ENCODE measurements around the gene LOXL4.

Gene LOXL4

GRCh38 chr10:98303569-98303968 lies 35.6 kb upstream of the LOXL4 start:
- H3K4me3 ChIP-seq (ENCODE audit: low read depth, low read length): no peak overlapping the region
- TF ChIP-seq CTCF (IDR thresholded peaks at IDR 0.05; ENCODE audit: borderline replicate concordance, insufficient read depth, low read depth, low read length): no peak

GRCh38 chr10:98302741-98303365 lies 34.9 kb upstream of the LOXL4 start:
- TF ChIP-seq CTCF (IDR thresholded peaks at IDR 0.05; ENCODE audit: borderline replicate concordance, insufficient read depth, low read depth, low read length): no peak
- H3K4me3 ChIP-seq (ENCODE audit: low read depth, low read length): no peak overlapping the region

GRCh38 chr10:98301664-98302319 lies 33.8 kb upstream of the LOXL4 start:
- no peak for TF ChIP-seq CTCF (IDR thresholded peaks at IDR 0.05; ENCODE audit: borderline replicate concordance, insufficient read depth, low read depth, low read length)
- H3K4me3 ChIP-seq (ENCODE audit: low read depth, low read length): no peak overlapping the region

GRCh38 chr10:98300526-98301229 lies 32.7 kb upstream of the LOXL4 start:
- no peak for TF ChIP-seq CTCF (IDR thresholded peaks at IDR 0.05; ENCODE audit: borderline replicate concordance, insufficient read depth, low read depth, low read length)
- no peak overlapping the region for H3K4me3 ChIP-seq (ENCODE audit: low read depth, low read length)

- TF ChIP-seq CTCF (IDR thresholded peaks at IDR 0.05; ENCODE audit: borderline replicate concordance, insufficient read depth, low read depth, low read length): no peak
- no peak overlapping the region for H3K4me3 ChIP-seq (ENCODE audit: low read depth, low read length)
These were observed 31.3 kb upstream of the LOXL4 start for GRCh38 chr10:98299341-98299740.

- TF ChIP-seq CTCF (IDR thresholded peaks at IDR 0.05; ENCODE audit: borderline replicate concordance, insufficient read depth, low read depth, low read length): no peak
- no peak overlapping the region for H3K4me3 ChIP-seq (ENCODE audit: low read depth, low read length)
These were observed 28.5 kb upstream of the LOXL4 start for GRCh38 chr10:98296524-98296923.
